Loucy (cell line): ENCODE results near the gene BNC1.

Experiments
- H2AFZ ChIP-seq: fragments of 200-600 bp; sonication (generic); 2 replicates; pipeline ENCODE4 v1.6.0; 2016; ENCODE audit warnings: antibody characterized with exemption, mild to moderate bottlenecking, low read length, moderate library complexity
- H3F3A ChIP-seq: fragments of 200-600 bp; 2 replicates; pipeline ENCODE4 v1.6.0; 2016; ENCODE audit warnings: antibody characterized with exemption, low read depth, mild to moderate bottlenecking
- H3K27me3 ChIP-seq: fragments of 200-600 bp; sonication (generic); 2 replicates; pipeline ENCODE4 v1.6.1; 2014; ENCODE audit warnings: low read length, mild to moderate bottlenecking; ENCODE audit not compliant: insufficient read depth, poor library complexity, severe bottlenecking
- H3K36me3 ChIP-seq: fragments of 200-600 bp; sonication (generic); 2 replicates; pipeline ENCODE4 v1.6.1; 2016; ENCODE audit warnings: low read length; ENCODE audit not compliant: insufficient read depth
- H3K4me1 ChIP-seq: fragments of 200-600 bp; sonication (generic); 2 replicates; pipeline ENCODE4 v1.5.1; 2014; ENCODE audit warnings: low read length, mild to moderate bottlenecking; ENCODE audit not compliant: insufficient read depth, poor library complexity, severe bottlenecking
- H3K4me2 ChIP-seq: fragments of 200-600 bp; sonication (generic); 2 replicates; pipeline ENCODE4 v1.6.0; 2014; ENCODE audit warnings: antibody characterized with exemption, low read length, low read depth, mild to moderate bottlenecking; ENCODE audit not compliant: poor library complexity, severe bottlenecking
- H3K4me3 ChIP-seq: fragments of 200-600 bp; sonication (generic); 2 replicates; pipeline ENCODE4 v1.5.1; 2014; ENCODE audit warnings: low read length, mild to moderate bottlenecking, mixed read lengths; ENCODE audit not compliant: poor library complexity, severe bottlenecking
- H3K79me2 ChIP-seq: fragments of 200-600 bp; sonication (generic); 2 replicates; pipeline ENCODE4 v1.6.1; 2014; ENCODE audit warnings: low read length; ENCODE audit not compliant: insufficient read depth
- H3K9ac ChIP-seq: fragments of 200-600 bp; sonication (generic); 2 replicates; pipeline ENCODE4 v1.6.0; 2014; ENCODE audit warnings: mild to moderate bottlenecking, low read depth, low read length, moderate library complexity; ENCODE audit not compliant: poor library complexity, severe bottlenecking
- H3K9me2 ChIP-seq: fragments of 200-600 bp; sonication (generic); replicated peaks from 2 replicates; pipeline ENCODE4 v1.6.1; 2016; ENCODE audit warnings: low read depth, low read length, mixed read lengths
- H3K9me3 ChIP-seq: fragments of 200-600 bp; sonication (generic); 2 replicates; pipeline ENCODE4 v1.6.1; 2014; ENCODE audit warnings: mild to moderate bottlenecking, antibody characterized with exemption, low read length, low read depth; ENCODE audit not compliant: insufficient read depth
- H4K20me1 ChIP-seq: fragments of 200-600 bp; sonication (generic); 2 replicates; pipeline ENCODE4 v1.6.0; 2014; ENCODE audit warnings: antibody characterized with exemption, low read length, mild to moderate bottlenecking; ENCODE audit not compliant: insufficient read depth, poor library complexity, severe bottlenecking
- EZH2phosphoT487 ChIP-seq: fragments of 200-600 bp; IDR thresholded peaks from 2 replicates; pipeline ENCODE4 v1.6.1; 2018; ENCODE audit warnings: antibody characterized with exemption, mild to moderate bottlenecking, moderate library complexity, borderline replicate concordance
- TF ChIP-seq, protein P1 (sequence below): fragments of 200-600 bp; sonication (generic); conservative IDR thresholded peaks from 2 replicates; pipeline ENCODE4 v1.5.1; 2014; ENCODE audit warnings: mild to moderate bottlenecking, antibody characterized with exemption, low read length

BNC1 gene

DNA sequence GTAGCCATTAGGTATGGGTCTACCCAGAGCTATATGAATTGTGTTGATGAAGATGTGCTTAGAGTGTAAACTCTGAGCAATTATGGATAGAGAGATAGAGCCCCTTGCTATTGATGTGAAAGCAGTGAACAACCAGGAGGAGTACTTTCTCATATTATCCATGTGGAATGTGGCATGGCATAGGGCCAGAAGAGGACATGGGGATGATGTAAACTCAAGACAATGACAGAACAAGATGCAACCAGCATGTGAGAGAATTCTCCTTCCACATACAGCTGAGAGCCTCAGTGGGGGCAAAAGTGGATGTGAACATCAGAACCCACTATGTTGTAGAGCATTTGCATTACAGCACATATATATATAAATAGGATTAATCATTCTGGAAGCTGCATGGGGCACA, 36.4 kb upstream of the BNC1 start:
- H3K9ac ChIP-seq, result no peak overlapping the region
- no peak overlapping the region for H3K4me2 ChIP-seq
- H3K4me1 ChIP-seq, result no peaks in the 10 kb centered on the region
- no peak overlapping the region for H2AFZ ChIP-seq
- H3K27me3 ChIP-seq, result no peaks in the 10 kb centered on the region
- no peaks in the 10 kb centered on the region for H3K36me3 ChIP-seq
- TF ChIP-seq EZH2phosphoT487, result no peak
- TF ChIP-seq, protein P1, sequence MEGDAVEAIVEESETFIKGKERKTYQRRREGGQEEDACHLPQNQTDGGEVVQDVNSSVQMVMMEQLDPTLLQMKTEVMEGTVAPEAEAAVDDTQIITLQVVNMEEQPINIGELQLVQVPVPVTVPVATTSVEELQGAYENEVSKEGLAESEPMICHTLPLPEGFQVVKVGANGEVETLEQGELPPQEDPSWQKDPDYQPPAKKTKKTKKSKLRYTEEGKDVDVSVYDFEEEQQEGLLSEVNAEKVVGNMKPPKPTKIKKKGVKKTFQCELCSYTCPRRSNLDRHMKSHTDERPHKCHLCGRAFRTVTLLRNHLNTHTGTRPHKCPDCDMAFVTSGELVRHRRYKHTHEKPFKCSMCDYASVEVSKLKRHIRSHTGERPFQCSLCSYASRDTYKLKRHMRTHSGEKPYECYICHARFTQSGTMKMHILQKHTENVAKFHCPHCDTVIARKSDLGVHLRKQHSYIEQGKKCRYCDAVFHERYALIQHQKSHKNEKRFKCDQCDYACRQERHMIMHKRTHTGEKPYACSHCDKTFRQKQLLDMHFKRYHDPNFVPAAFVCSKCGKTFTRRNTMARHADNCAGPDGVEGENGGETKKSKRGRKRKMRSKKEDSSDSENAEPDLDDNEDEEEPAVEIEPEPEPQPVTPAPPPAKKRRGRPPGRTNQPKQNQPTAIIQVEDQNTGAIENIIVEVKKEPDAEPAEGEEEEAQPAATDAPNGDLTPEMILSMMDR, result no peak
- no peaks in the 10 kb centered on the region for H3K9me2 ChIP-seq
- no peaks in the 10 kb centered on the region for H4K20me1 ChIP-seq
- H3K79me2 ChIP-seq, result no peaks in the 10 kb centered on the region
- no peaks in the 10 kb centered on the region for H3K9me3 ChIP-seq
- H3F3A ChIP-seq, result no peaks in the 10 kb centered on the region
- no peak overlapping the region for H3K4me3 ChIP-seq

DNA sequence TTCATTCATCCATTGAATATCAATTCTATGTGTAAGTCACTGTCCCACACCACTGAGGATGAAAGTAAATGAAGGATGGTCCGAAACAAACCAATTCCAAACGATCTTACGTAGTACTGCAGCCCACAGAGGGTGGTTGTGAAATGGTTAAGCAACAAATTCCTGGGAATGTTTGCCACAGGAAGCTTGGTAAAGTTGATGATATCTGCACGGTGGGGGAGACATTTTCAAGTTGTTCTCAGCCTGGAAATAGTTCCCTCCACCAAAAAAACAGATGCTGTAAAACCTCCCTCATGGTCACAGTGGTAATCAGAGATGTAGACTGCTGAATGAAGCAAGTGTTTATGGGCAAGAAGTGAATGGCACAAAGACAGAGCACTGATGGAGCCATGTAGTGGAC, 35.9 kb upstream of the BNC1 start:
- no peaks in the 10 kb centered on the region for H3K4me1 ChIP-seq
- no peak overlapping the region for H3K9ac ChIP-seq
- H3K9me2 ChIP-seq, result no peaks in the 10 kb centered on the region
- no peaks in the 10 kb centered on the region for H3K79me2 ChIP-seq
- no peak overlapping the region for H3K4me3 ChIP-seq
- no peaks in the 10 kb centered on the region for H3K27me3 ChIP-seq
- no peaks in the 10 kb centered on the region for H4K20me1 ChIP-seq
- H3K4me2 ChIP-seq, result no peak overlapping the region
- H3K9me3 ChIP-seq, result no peaks in the 10 kb centered on the region
- H3F3A ChIP-seq, result no peaks in the 10 kb centered on the region
- TF ChIP-seq EZH2phosphoT487, result no peak
- TF ChIP-seq, protein P1, result no peak
- H3K36me3 ChIP-seq, result no peaks in the 10 kb centered on the region
- no peak overlapping the region for H2AFZ ChIP-seq

DNA sequence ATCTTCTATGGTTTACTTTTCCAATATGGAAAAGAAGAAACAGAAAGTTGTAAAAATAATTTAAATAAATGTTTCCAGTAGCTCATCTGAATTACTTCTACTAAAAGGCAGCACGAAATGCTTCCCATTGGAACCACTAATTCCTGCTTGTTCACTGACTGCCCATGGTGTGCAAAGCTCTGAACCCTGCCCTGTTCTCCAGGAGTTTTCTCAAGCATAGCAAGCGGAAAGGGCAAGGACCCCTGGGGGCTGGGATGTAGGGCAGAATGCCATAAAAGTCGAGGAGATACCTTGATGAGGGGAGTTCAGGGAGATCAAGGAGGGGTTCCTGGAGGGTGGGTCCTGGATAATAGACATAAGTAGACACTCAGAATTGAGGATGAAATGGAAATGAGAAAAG, 35.3 kb upstream of the BNC1 start:
- Histone ChIP-seq H3K9me2 (no peaks in the 10 kb centered on the region), H3K9me3 (no peaks in the 10 kb centered on the region), H3K9ac (no peak overlapping the region), H3K4me3 (no peak overlapping the region), H3F3A (no peaks in the 10 kb centered on the region), H3K27me3 (no peaks in the 10 kb centered on the region), H4K20me1 (no peaks in the 10 kb centered on the region), H3K36me3 (no peaks in the 10 kb centered on the region), H2AFZ (no peak overlapping the region), H3K79me2 (no peaks in the 10 kb centered on the region), H3K4me1 (no peaks in the 10 kb centered on the region), H3K4me2 (no peak overlapping the region)
- TF ChIP-seq, protein P1, result no peak
- TF ChIP-seq EZH2phosphoT487, result no peak
